ENCODE data around the gene WDR91. TPM values are rescaled to one million over a fixed set of nuclear protein-coding genes. Genes with fewer than 3 reads are reported as not detected.
"Not testable (repeated sequence)": the region's sequence is repeated elsewhere in the genome, so short reads cannot be mapped to it uniquely, and the experiment has no call there.

The WDR91 gene
- polyA plus RNA-seq, 5 donors = 44.7 to 70.5 (median 49.9) TPM

GRCh38 chr7:135181261-135181928 is 29.9 kb downstream of the WDR91 start:
- DNase-seq = no peak

GRCh38 chr7:135180122-135180521 is 31.2 kb downstream of the WDR91 start:
- DNase-seq = no peak

GRCh38 chr7:135179321-135179925 is 31.9 kb downstream of the WDR91 start:
- no peak for DNase-seq

GRCh38 chr7:135178364-135178763 is 33.0 kb downstream of the WDR91 start:
- peak; percentile 41 to 59 for DNase-seq

- no peak for DNase-seq
Observed at GRCh38 chr7:135177028-135177696, 34.2 kb downstream of the WDR91 start.

GRCh38 chr7:135175931-135176330 is 35.4 kb downstream of the WDR91 start:
- no peak for DNase-seq

- no peak for DNase-seq
Observed at GRCh38 chr7:135174941-135175340, 36.4 kb downstream of the WDR91 start.

GRCh38 chr7:135173916-135174315 is 37.4 kb downstream of the WDR91 start:
- DNase-seq = not testable (repeated sequence)

GRCh38 chr7:135171581-135172291 is 39.6 kb downstream of the WDR91 start:
- peak in 1 of 2 donors; percentile 34 for DNase-seq

- DNase-seq = not testable (repeated sequence)
Observed at GRCh38 chr7:135170998-135171481, 40.3 kb downstream of the WDR91 start.

- DNase-seq = peak; percentile 91 to 93
Observed at GRCh38 chr7:135170274-135170997, 40.9 kb downstream of the WDR91 start, which contains the start of gene CYREN. TSS of gene CYREN (minus strand) at chr7:135170707. CDS start at chr7:135168922, 1,785 bp downstream.

- DNase-seq = no peak
Observed at GRCh38 chr7:135169964-135170273, 41.4 kb downstream of the WDR91 start.

GRCh38 chr7:135169141-135169963 is 42.0 kb downstream of the WDR91 start:
- DNase-seq = no peak

GRCh38 chr7:135168489-135169140 is 42.7 kb downstream of the WDR91 start:
- DNase-seq = no peak

- no peak for DNase-seq
Observed at GRCh38 chr7:135168001-135168400, 43.3 kb downstream of the WDR91 start.

- no peak for DNase-seq
Observed at GRCh38 chr7:135167365-135167917, 43.9 kb downstream of the WDR91 start.

GRCh38 chr7:135166338-135166990 is 44.9 kb downstream of the WDR91 start:
- DNase-seq = no peak

- DNase-seq = no peak
Observed at GRCh38 chr7:135165862-135166261, 45.5 kb downstream of the WDR91 start.

- no peak for DNase-seq
Observed at GRCh38 chr7:135164357-135165061, 46.8 kb downstream of the WDR91 start.

Measured in right lung (tissue), 5 donors.